Fibroblast of skin of back (primary cell): ENCODE results near the gene GABRB3. TPM values are rescaled to one million over a fixed set of nuclear protein-coding genes. Genes with fewer than 3 reads are reported as not detected.
A peak's percentile ranks its signal among the peaks of the same experiment; 100 is the strongest.

ENCODE experiments used
- DNase-seq: peaks from one replicate; pipeline ENCODE4 v3.0.0-alpha.2; 2013
- polyA plus RNA-seq, 2 experiments: library from polyadenylated mRNA; unstranded; fragments of 120-200 nt; gene quantifications; one replicate each; pipeline ENCODE4 v1.2.1, GENCODE V29; 2013; ENCODE audit not compliant: insufficient read length in 2 of 2

The GABRB3 gene
- polyA plus RNA-seq (2013, experiment 1 of 2; ENCODE audit: insufficient read length): 2.3 TPM
- polyA plus RNA-seq (2013, experiment 2 of 2; ENCODE audit: insufficient read length): 1.9 TPM

DNA sequence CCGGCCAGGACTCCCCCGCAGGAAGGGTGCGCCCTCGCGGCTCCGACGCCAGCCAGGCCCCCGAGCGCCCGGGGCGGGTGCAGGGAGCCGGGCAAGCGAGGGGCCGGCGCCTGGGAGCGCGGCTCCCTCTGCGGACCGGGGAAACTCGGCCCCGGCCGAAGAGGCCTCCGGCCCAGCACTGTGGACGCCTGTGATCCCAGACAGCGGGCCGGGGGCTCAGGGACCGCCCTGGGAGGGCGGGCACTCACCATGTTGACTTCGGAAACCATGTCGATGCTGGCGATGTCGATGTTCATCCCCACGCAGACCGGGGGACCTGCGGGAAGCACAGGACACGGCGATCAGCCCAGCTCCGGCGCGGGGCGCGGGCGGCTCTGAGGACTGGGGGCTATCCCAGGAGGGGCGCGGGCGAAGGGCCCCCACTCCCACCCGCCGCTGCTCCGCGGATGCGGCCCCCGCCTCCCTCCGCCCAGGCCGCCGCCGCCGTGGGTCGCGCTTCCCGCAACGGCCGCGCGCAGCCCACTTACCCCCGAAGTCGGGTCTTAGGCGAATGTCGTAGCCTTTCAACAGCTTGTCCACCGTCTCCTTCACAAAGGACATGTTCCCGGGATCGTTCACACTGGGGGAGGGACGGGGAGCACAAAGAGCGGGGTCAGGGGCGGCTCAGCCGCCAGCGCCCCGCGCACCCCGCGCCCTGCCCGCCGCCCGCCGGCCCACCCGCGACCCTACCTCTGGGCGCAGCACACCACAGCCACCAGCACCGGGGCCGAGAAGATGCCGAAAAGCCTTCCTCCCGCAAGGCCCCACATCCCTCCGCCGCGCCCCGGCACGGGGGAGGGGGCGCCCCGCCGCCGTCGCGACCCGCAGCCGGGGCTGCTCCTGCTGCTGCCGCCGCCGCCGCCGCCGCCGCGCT lies at the start of gene GABRB3:
GABRB3 (minus strand) TSS at position 913 of the 913 bp plus-strand sequence.
- no peak for DNase-seq

DNA sequence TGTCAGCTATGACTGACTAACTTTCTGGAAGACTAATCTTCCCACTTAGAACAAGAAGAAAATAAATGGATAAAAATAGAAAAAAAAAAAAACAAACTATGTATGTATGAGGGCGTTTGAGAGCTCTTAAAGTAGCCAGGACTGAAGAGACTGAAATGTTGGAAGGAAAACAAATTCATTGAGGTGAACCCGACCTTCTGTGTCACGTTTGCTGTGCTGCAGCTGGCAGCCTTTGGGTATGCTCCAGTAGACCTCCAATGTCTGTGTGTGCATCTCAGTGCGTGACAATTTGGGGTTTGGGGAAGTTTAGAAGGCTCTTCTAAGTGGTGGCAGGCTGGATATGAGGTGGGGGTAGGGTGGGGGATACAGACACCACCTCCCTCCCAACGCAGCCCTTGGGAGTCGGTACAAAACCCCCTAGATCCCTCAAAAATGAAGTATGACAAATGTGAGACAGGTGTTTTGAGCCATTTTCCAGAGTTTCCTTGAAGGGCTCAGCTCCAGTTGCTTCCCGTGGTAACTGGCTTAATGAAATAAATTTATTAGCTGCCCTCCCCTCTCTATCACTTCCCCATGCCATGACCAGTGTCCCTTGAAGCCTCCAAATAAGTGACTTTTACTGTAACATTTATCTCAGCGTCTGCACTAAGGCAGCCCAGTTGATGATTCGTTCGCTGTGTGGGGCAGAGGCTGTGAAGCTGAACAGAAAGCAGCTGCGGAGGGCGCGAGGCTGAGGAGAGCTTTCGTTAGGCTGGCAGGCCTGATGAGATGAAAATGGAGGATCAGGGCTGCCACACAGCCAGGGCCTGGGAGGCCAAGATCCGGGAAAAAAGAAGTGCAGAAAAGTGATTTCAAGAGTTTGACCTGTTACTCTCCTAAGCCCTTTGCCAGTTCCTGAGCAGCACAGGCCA lies 34.9 kb upstream of the GABRB3 start:
- no peak for DNase-seq

DNA sequence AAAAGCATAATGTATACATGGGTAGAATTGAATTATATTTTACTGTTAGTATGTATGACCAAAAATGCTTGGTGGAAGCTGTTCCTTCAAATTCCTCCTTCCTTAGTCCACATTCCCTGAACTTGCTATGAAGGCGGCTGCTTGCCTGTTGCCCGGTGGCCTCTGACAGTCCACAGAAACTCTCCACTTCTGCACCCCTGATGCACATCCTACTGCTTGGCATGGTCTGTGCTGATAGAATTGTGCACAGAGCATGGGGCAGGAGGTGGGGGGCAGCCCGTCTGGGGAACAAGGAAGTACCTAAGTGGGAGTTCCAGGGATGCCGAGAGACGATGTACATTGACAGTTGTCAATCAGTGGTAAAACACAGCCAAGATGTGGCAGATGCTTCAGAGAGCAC lies 33.7 kb upstream of the GABRB3 start:
- no peak for DNase-seq

- DNase-seq: no peak
Observed at GRCh38 chr15:26806151-26806550, 33.3 kb upstream of the GABRB3 start.

DNA sequence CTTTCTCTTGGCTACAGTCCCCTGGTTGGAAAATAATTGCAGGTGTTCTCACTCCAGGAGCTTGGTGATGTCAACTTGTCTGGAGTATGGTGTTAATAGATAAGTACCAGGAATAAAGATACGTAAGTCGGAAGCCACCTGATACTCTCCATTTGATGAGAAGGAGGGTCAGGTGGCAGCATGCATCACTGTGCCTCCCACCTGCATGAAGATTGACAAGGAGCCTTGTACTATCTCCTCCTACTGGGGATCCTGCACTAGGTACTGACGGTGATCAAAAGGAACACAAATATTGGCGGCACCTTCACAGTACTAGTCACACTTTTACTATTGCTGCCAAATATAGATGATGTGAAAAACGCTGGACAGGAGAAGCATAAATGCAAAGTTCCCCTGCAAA lies 32.6 kb upstream of the GABRB3 start:
- DNase-seq: no peak

DNA sequence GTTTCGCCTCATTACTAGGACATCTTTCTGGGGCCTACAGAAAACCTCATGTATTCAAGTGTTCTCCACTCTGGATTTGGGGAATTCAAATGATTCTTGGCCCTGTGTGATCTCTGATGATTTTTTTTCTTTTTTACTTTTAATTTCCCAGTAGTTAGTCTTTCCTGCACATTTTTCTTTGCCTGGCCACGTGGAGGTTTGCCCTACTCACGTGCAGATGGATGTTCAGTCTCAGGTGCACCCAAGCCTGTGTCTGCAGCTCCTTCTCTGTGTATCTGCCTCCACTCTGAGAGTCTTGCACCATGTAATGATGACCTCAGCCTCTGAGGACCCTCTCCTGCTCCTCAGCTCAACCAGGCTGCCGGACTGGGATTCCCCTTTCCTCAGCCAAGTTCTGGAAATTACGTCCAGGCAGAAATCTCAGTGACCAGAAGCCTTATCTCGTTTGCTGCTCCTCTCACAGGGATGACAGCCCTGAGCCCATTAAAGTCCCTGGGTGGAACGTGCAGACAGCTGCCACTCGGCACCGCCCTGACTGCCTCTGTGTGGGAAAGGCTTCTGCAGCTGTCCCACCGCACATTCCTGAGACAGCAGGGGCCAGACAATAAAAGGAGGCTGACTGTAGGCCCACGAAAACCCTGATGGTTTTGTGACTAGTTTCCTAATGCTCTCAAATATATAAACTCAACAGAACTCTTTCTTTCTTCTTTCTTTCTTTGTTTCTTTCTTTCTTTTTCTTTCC lies 31.4 kb upstream of the GABRB3 start:
- no peak for DNase-seq

- no peak for DNase-seq
Observed at GRCh38 chr15:26790118-26790517, 17.3 kb upstream of the GABRB3 start.

DNA sequence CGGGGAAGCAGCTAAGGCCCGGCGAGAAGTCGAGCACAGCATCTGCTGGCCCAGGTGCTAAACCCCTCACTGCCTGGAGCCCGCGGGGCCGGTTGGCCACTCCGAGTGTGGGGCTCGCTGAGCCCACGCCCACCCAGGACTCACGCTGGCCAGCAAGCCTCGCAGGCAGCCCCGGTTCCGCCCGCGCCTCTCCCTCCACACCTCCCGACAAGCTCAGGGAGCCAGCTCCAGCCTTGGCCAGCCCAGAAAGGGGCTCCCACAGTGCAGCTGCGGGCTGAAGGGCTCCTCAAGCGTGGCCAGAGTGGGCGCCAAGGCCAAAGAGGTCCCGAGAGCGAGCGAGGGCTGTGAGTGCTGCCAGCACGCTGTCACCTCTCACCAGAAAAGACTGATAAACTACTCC lies 8.9 kb upstream of the GABRB3 start:
- no peak for DNase-seq

- no peak for DNase-seq
Observed at GRCh38 chr15:26773917-26774316, 1.1 kb upstream of the GABRB3 start.

DNA sequence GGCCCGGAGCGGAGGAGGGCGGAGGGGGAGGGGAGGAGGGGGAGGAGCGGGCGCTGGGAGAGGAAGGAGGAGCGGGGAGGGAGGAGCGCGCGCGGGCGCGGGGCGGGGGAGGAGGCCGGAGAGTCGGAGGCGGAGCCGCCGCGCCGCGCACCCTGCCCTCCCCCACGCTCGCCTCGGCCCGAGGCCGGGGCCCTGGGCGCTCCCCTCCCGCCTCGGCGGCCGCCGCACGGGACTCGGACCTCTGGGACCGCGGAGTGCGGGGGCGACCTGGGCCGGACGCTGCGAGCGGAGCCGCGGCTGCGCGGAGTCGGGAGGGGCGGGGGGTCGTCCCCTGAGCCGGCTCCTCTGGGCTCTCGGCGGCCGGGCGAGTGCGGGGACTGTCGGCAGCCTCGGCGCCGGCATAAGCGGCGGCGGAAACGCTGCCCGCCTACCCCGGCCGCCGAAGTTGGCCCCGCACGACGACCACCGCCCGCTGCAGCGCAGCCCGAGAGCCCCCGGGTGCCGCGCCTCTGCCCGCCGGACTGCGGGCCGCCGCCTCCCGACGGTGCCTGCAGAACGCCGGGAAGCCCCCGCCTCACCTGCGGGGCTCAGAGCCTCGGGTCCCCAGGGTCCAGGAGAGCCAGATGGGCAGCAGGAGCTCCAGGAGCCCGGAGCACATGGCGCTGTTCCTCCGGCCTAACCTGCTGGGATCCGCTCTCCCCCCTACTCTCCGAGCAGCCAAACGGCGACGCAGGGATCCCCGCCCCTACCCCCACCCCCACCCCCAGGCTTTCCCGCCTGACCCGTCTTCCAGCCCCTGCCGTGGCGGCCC lies 406 bp upstream of the GABRB3 start:
- peak; percentile 26 for DNase-seq

- peak; percentile 12 for DNase-seq
Observed at GRCh38 chr15:26771578-26772153, 1.2 kb downstream of the GABRB3 start.

DNA sequence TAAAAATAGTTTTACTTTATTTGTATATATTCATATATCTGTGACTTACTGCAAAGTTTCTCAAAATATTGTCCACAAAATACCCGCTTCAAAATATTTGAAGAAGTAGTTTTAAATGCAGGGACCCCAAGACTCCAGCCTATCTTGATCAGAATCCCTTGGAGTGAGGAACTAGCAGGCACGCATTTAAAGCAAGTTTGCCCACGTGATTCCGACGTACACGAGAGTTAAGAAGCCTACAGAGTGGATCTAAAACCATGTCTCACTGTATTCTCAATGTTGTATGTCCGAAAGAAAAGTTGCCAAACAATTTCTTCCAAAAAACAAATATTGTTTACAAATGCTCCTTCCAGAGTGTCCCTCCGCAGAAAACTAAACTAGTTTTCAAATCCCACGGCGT lies 1.7 kb downstream of the GABRB3 start:
- DNase-seq: no peak

GRCh38 chr15:26767169-26767670 lies 5.6 kb downstream of the GABRB3 start:
- no peak for DNase-seq

GRCh38 chr15:26766262-26766661 lies 6.6 kb downstream of the GABRB3 start:
- DNase-seq: no peak

DNA sequence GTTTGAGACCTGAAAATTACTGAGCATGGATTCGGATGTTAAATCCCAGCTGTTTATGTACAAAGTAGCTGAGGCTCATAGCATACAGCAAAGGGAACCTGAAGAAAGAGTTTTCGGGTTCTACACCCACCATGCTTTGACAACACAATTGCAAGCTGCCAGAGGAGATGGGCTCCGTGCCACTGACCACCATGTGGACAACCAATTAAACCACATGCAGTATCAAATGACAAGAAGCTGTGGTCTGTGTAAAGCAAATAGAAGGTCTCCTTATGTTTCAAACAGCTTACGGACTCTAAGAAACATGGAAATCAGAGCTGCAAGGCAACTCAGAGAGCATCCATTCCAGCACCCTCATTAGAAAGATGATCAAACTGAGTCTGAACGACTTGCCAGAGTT lies 12.9 kb downstream of the GABRB3 start:
- DNase-seq: no peak

GRCh38 chr15:26758079-26758478 lies 14.8 kb downstream of the GABRB3 start:
- no peak for DNase-seq

DNA sequence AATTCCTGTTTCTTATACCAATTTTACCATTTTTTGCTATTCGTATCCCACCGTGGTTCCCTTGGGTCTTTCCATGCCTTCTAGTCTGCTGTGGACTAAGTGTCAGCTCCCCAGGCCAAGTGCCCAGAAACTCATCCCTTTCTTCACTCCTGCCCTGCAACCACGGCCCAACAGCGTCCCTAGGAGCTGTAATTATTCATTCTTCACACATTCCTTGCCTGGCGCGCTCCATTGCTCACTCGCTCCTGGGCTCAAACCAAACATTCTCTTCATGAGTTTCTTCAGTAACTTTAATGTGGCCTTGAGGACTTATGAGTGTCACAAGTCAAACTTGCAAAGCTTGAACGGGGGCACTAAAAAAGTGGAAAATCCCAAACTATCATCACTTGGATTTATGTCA lies 15.7 kb downstream of the GABRB3 start:
- no peak for DNase-seq

DNA sequence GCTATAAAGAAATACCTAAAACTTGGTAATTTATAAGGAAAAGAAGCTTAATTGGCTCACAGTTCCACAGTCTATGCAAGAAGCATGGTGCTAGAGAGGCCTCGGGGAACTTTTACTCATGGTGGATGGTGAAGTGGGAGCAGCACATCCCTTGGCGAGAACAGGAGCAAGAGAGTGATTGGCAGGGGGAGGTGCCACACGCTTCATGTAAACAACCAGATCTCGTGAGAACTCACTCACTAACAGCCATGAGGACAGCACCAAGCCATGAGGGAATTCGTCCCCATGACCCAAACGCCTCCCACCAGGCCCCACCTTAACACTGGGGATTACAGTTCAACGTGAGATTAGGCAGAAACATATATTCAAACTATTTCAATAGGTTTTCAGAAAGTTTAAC lies 28.0 kb downstream of the GABRB3 start:
- no peak for DNase-seq

DNA sequence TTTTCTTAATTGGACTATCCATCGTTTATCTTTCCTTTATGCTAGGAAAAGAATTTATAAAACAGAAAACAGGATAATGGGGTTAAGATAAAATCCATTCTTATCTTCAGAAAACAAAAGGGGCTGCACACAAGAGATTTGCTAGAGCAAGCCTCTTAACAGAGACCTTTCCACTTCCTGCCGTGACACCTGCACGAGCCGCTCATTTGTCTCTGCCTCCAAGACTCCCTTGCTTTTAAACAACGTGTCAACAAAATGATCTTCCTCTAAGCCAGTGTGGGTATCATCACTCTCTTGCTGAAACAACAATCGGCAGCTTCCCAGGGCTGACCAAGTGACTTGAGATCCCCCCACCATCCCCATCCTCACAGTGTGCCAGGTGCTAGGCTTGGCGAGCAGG lies 33.1 kb downstream of the GABRB3 start:
- no peak for DNase-seq

DNA sequence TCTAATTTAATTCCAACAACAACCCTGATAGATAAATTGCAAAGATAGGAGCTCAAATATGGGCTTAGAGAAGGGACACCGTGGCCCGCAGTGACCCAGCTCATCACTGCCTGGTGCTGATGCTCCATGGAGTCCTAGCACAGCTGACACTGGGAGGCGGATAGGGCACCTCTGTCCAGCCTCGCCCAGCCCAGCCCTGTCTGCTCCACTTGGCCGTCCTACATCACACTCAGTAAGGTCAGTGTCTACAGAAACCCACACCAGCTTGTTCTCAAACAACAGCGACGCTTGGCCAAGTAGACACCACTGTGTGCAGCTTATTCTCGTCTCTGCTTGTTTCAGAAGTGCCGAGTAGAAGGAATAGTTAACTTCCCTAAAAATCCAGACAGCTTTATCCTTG lies 33.9 kb downstream of the GABRB3 start:
- no peak for DNase-seq
